Left ventricle myocardium inferior (tissue), 1 donor: ENCODE data around the gene TRIM8. TPM values are rescaled to one million over a fixed set of nuclear protein-coding genes. Genes with fewer than 3 reads are reported as not detected.

Experiments
- DNase-seq: peaks from one replicate; pipeline ENCODE4 v3.0.0-alpha.2; 2020
- H3K27ac ChIP-seq: fragments of 200-600 bp; replicated peaks from 2 replicates; pipeline ENCODE4 v1.8.0; 2021
- H3K27me3 ChIP-seq: fragments of 200-600 bp; 2 replicates; pipeline ENCODE4 v1.8.0; 2021; ENCODE audit warnings: low read depth
- H3K36me3 ChIP-seq: fragments of 200-600 bp; 2 replicates; pipeline ENCODE4 v1.8.0; 2021
- H3K4me1 ChIP-seq: fragments of 200-600 bp; 2 replicates; pipeline ENCODE4 v1.8.0; 2021
- H3K4me3 ChIP-seq: fragments of 200-600 bp; 2 replicates; pipeline ENCODE4 v1.8.0; 2021; ENCODE audit warnings: mild to moderate bottlenecking, moderate library complexity
- H3K9me3 ChIP-seq: fragments of 200-600 bp; replicated peaks from 2 replicates; pipeline ENCODE4 v1.8.0; 2021
- CTCF ChIP-seq: fragments of 200-600 bp; IDR thresholded peaks from 2 replicates; pipeline ENCODE4 v1.8.0; 2021; ENCODE audit warnings: antibody characterized with exemption, mild to moderate bottlenecking, borderline replicate concordance
- intact Hi-C: fragments of 100-400 bp; cut with micrococcal nuclease; formaldehyde crosslinking; loops from one replicate; pipeline ENCODE4 v1.11.0; 2022
- total RNA-seq: library from RNA; stranded (reverse); fragmentation: NEBNext Ultra II Directional; extraction: Animal tissue kit (Norgen Biotek cat#: 25700); gene quantifications from one replicate; pipeline ENCODE4 v1.2.1, GENCODE V29; 2021
- donor health status: DM: no; HTN: yes; CAD: no; lungs with severe emphysema.

The TRIM8 gene
- total RNA-seq, 1 donor from 2014 or later, result 95.1 TPM

- Histone ChIP-seq H3K4me3 (no peak overlapping the region), H3K27ac (peak overlapping the region; percentile 89), H3K9me3 (no peaks in the 10 kb centered on the region), H3K36me3 (peaks cover 39% of the 10 kb centered on the region), H3K27me3 (no peaks in the 10 kb centered on the region), H3K4me1 (peaks cover 78% of the 10 kb centered on the region)
- DNase-seq, result no peak
- intact Hi-C loops, result no loop called here
- TF ChIP-seq CTCF, result no peak
Measured at GRCh38 chr10:102598243-102598642, 46.0 kb upstream of the TRIM8 start.

- peak overlapping the region; percentile 89 for H3K27ac ChIP-seq
- intact Hi-C loops, result no loop called here
- DNase-seq, result peak; percentile 45
Measured at GRCh38 chr10:102599565-102600327, 44.5 kb upstream of the TRIM8 start.

GRCh38 chr10:102600816-102601215, 43.5 kb upstream of the TRIM8 start:
- Histone ChIP-seq H3K9me3 (no peaks in the 10 kb centered on the region), H3K27me3 (no peaks in the 10 kb centered on the region), H3K4me1 (peaks cover 94% of the 10 kb centered on the region), H3K27ac (peak overlapping the region; percentile 89), H3K36me3 (peaks cover 31% of the 10 kb centered on the region), H3K4me3 (no peak overlapping the region)
- TF ChIP-seq CTCF, result no peak
- intact Hi-C loops, result no loop called here
- DNase-seq, result no peak

More at GRCh38 chr10:102599565-102600327, 44.5 kb upstream of the TRIM8 start:
- TF ChIP-seq CTCF, result no peak
- Histone ChIP-seq H3K27me3 (no peaks in the 10 kb centered on the region), H3K4me3 (no peak overlapping the region), H3K4me1 (peaks cover 93% of the 10 kb centered on the region), H3K9me3 (no peaks in the 10 kb centered on the region), H3K36me3 (peaks cover 33% of the 10 kb centered on the region)

- Histone ChIP-seq H3K36me3 (peaks cover 31% of the 10 kb centered on the region), H3K9me3 (no peaks in the 10 kb centered on the region), H3K4me1 (peaks cover 88% of the 10 kb centered on the region), H3K4me3 (no peak overlapping the region), H3K27ac (peak overlapping the region; percentile 89), H3K27me3 (no peaks in the 10 kb centered on the region)
- DNase-seq, result no peak
- intact Hi-C loops, result no loop called here
- no peak for TF ChIP-seq CTCF
Measured at GRCh38 chr10:102601639-102602038, 42.6 kb upstream of the TRIM8 start.

- Histone ChIP-seq H3K27ac (peak overlapping the region; percentile 89), H3K9me3 (no peaks in the 10 kb centered on the region), H3K4me1 (peaks cover 80% of the 10 kb centered on the region), H3K36me3 (peaks cover 27% of the 10 kb centered on the region), H3K4me3 (no peak overlapping the region), H3K27me3 (no peaks in the 10 kb centered on the region)
- TF ChIP-seq CTCF, result no peak
- DNase-seq, result peak; percentile 50
- intact Hi-C loops, result no loop called here
Measured at GRCh38 chr10:102602272-102603045, 41.8 kb upstream of the TRIM8 start.
